ENCODE data around the gene MICU1.

GRCh38 chr10:72660220-72660619 lies 34.3 kb upstream of the MICU1 start:
- TF ChIP-seq CTCF (IDR thresholded peaks at IDR 0.05) (no peak), POLR2A (IDR thresholded peaks at IDR 0.05) (no peak), EP300 (IDR thresholded peaks at IDR 0.05) (no peak)

Measured in ovary (tissue), 3 donors.